Keratinocyte (primary cell): ENCODE results near the gene RTBDN. TPM values are rescaled to one million over a fixed set of nuclear protein-coding genes. Genes with fewer than 3 reads are reported as not detected.
A peak's percentile ranks its signal among the peaks of the same experiment; 100 is the strongest.

Experiments
- DNase-seq: peaks from one replicate; pipeline ENCODE4 v3.0.0-alpha.2; 2011; ENCODE audit warnings: low read depth, missing footprints, low spot score
- FAIRE-seq: peaks from 2 replicates; lab custom pipeline; 2011; peaks lifted over from hg19 to GRCh38; lab: Jason Lieb, UNC
- H2AFZ ChIP-seq: 2 replicates; pipeline ENCODE4 v1.6.0; 2012; ENCODE audit warnings: low read length, control low read depth, inconsistent platforms; ENCODE audit not compliant: control insufficient read depth
- H3K27ac ChIP-seq: 2 replicates; pipeline ENCODE4 v1.5.1; 2011; ENCODE audit warnings: low read length; ENCODE audit not compliant: control insufficient read depth, insufficient read depth
- H3K27me3 ChIP-seq: 3 replicates; pipeline ENCODE4 v1.6.0; 2011; ENCODE audit warnings: low read length; ENCODE audit not compliant: control insufficient read depth, insufficient read depth; ENCODE audit errors: extremely low read depth
- H3K36me3 ChIP-seq, 2 experiments: 2 replicates in 1 of 2; 3 replicates in 1 of 2; pipeline ENCODE4 v1.5.1; 2011; ENCODE audit warnings: low read length in 2 of 2, mild to moderate bottlenecking in 1 of 2; ENCODE audit not compliant: control insufficient read depth in 2 of 2, insufficient read depth in 2 of 2; ENCODE audit errors: extremely low read depth in 1 of 2
- H3K4me1 ChIP-seq: 3 replicates; pipeline ENCODE4 v1.5.1; 2011; ENCODE audit warnings: low read length; ENCODE audit not compliant: control insufficient read depth, insufficient read depth; ENCODE audit errors: extremely low read depth
- H3K4me2 ChIP-seq: 3 replicates; pipeline ENCODE4 v1.6.0; 2011; ENCODE audit warnings: low read depth, low read length; ENCODE audit not compliant: control insufficient read depth, insufficient read depth; ENCODE audit errors: extremely low read depth
- H3K4me3 ChIP-seq, 3 experiments: fragments of 200-600 bp in 1 of 3; sonication (generic) in 1 of 3; 2 replicates in 2 of 3; 3 replicates in 1 of 3; pipeline ENCODE4 v1.5.1; 2011 to 2016; ENCODE audit warnings: low read length in 3 of 3, mild to moderate bottlenecking in 3 of 3, control low read depth in 2 of 3, inconsistent platforms in 1 of 3, low read depth in 1 of 3, mixed read lengths in 1 of 3, mixed run types in 1 of 3, moderate library complexity in 1 of 3; ENCODE audit not compliant: control insufficient read depth in 2 of 3, insufficient read depth in 2 of 3; ENCODE audit errors: extremely low read depth in 1 of 3
- H3K79me2 ChIP-seq: 2 replicates; pipeline ENCODE4 v1.6.0; 2012; ENCODE audit warnings: low read length; ENCODE audit not compliant: control insufficient read depth, insufficient read depth
- H3K9ac ChIP-seq: 3 replicates; pipeline ENCODE4 v1.6.0; 2011; ENCODE audit warnings: low read length; ENCODE audit not compliant: control insufficient read depth, insufficient read depth; ENCODE audit errors: extremely low read depth
- H3K9me1 ChIP-seq: 3 replicates; pipeline ENCODE4 v1.6.0; 2011; ENCODE audit warnings: low read length; ENCODE audit not compliant: control insufficient read depth, insufficient read depth; ENCODE audit errors: extremely low read depth
- H3K9me3 ChIP-seq: 2 replicates; pipeline ENCODE4 v1.5.1; 2012; ENCODE audit warnings: low read depth, low read length; ENCODE audit not compliant: control insufficient read depth
- H4K20me1 ChIP-seq: 3 replicates; pipeline ENCODE4 v1.6.0; 2011; ENCODE audit warnings: low read length; ENCODE audit not compliant: control insufficient read depth, insufficient read depth; ENCODE audit errors: extremely low read depth
- CTCF ChIP-seq, 3 experiments: IDR thresholded peaks in 1 of 3; conservative IDR thresholded peaks in 1 of 3; optimal IDR thresholded peaks in 1 of 3; 2 replicates in 2 of 3; 3 replicates in 1 of 3; pipeline versions ENCODE3 to v1.5.1; 2011; ENCODE audit warnings: low read length in 3 of 3, mild to moderate bottlenecking in 3 of 3, moderate library complexity in 2 of 3, control low read depth in 1 of 3, inconsistent platforms in 1 of 3; ENCODE audit not compliant: insufficient read depth in 2 of 3; ENCODE audit errors: extremely low read depth in 1 of 3
- EZH2 ChIP-seq: IDR thresholded peaks from one replicate; pipeline ENCODE4 v1.6.1; 2012; ENCODE audit warnings: inconsistent platforms, mild to moderate bottlenecking, low read length, moderate library complexity
- dilution Hi-C: fragments of 300-500 bp; cut with MboI; formaldehyde crosslinking; loops from one replicate; pipeline ENCODE4 v1.7.0; 2020; ENCODE audit warnings: low sequenced_read_pairs; ENCODE audit not compliant: extremely low pct_ligation_motif_present
- polyA plus RNA-seq, 5 experiments: library from polyadenylated mRNA; depleted of rRNA in 3 of 5; stranded (reverse) in 3 of 5; stranded (forward) in 1 of 5; unstranded in 1 of 5; fragments of >200 nt; gene quantifications; 1 replicate in 1 of 5; 2 replicates in 3 of 5; 3 replicates in 1 of 5; pipeline versions ENCODE4 v1.2.1 to v1.2.3, GENCODE V29; 2011 to 2012; ENCODE audit warnings: missing spikeins in 2 of 5, low read depth in 1 of 5, low replicate concordance in 1 of 5

Gene RTBDN
- polyA plus RNA-seq, 1 donor (not counting 4 experiments of a cell fraction or from before 2014, with no cell fraction given) = not detected

- H3K79me2 ChIP-seq = peaks cover 14% of the 10 kb centered on the region
- H2AFZ ChIP-seq = peak within 1 kb of the TSS; percentile 93
- TF ChIP-seq EZH2 (no peak), CTCF (optimal IDR thresholded peaks at IDR 0.05 in 1 of 3, IDR thresholded peaks at IDR 0.05 in 1 of 3, conservative IDR thresholded peaks at IDR 0.05 in 1 of 3; ENCODE audit: extremely low read depth in 1 of 3, insufficient read depth in 2 of 3, low read length in 3 of 3) (no peak)
- FAIRE-seq (no peak), DNase-seq (no peak)
- no peaks in the 10 kb centered on the region for H3K27me3 ChIP-seq
- no peaks in the 10 kb centered on the region for H3K9me3 ChIP-seq
- H3K4me3 ChIP-seq = peak within 1 kb of the TSS; percentile 87 to 95 (median 92)
- H3K27ac ChIP-seq = peak within 1 kb of the TSS; percentile 52
- H4K20me1 ChIP-seq = no peaks in the 10 kb centered on the region
- dilution Hi-C loops = no loop called here
- H3K36me3 ChIP-seq = peaks cover 4 to 9% of the 10 kb centered on the region in 2 experiments
- peak within 1 kb of the TSS; percentile 94 for H3K4me2 ChIP-seq
- H3K9me1 ChIP-seq = no peaks in the 10 kb centered on the region
- peak within 1 kb of the TSS; percentile 89 for H3K9ac ChIP-seq
- peaks cover 24% of the 10 kb centered on the region for H3K4me1 ChIP-seq
These were observed 32.7 kb downstream of the RTBDN start, which contains the start of the genes PRDX2 and THSD8 for GRCh38 chr19:12801466-12802266. Gene PRDX2, minus strand, starts transcription at chr19:12801800. Its CDS starts 539 bp downstream, at chr19:12801261. Gene THSD8, plus strand, starts transcription at chr19:12802069. Its CDS starts 3 bp downstream, at chr19:12802072.

GRCh38 chr19:12800923-12801465, 33.4 kb downstream of the RTBDN start:
- TF ChIP-seq CTCF (optimal IDR thresholded peaks at IDR 0.05 in 1 of 3, IDR thresholded peaks at IDR 0.05 in 1 of 3, conservative IDR thresholded peaks at IDR 0.05 in 1 of 3; ENCODE audit: extremely low read depth in 1 of 3, insufficient read depth in 2 of 3, low read length in 3 of 3) (no peak), EZH2 (no peak)
- peak overlapping the region; percentile 93 for H2AFZ ChIP-seq
- peak overlapping the region; percentile 89 for H3K9ac ChIP-seq
- H3K9me1 ChIP-seq = no peaks in the 10 kb centered on the region
- no peaks in the 10 kb centered on the region for H4K20me1 ChIP-seq
- peak overlapping the region; percentile 87 to 95 (median 92) for H3K4me3 ChIP-seq
- no peaks in the 10 kb centered on the region for H3K27me3 ChIP-seq
- H3K4me1 ChIP-seq = peaks cover 26% of the 10 kb centered on the region
- peaks cover 4 to 9% of the 10 kb centered on the region in 2 experiments for H3K36me3 ChIP-seq
- FAIRE-seq = no peak
- no peak for DNase-seq
- no peaks in the 10 kb centered on the region for H3K9me3 ChIP-seq
- H3K4me2 ChIP-seq = peak overlapping the region; percentile 94
- dilution Hi-C loops = no loop called here
- peaks cover 13% of the 10 kb centered on the region for H3K79me2 ChIP-seq
- peak overlapping the region; percentile 52 for H3K27ac ChIP-seq
